ENCODE measurements around the gene CELSR1. TPM values are rescaled to one million over a fixed set of nuclear protein-coding genes. Genes with fewer than 3 reads are reported as not detected.

Gene CELSR1
- total and polyA plus RNA-seq, 5 donors: 5.5 to 7.9 (median 5.7) TPM

- H3K27ac ChIP-seq (ENCODE audit: low read length): no peak overlapping the region
- ATAC-seq (no peak), DNase-seq (no peak)
- intact Hi-C loops (cut with DNase I): no loop called here
- no peaks in the 10 kb centered on the region for H3K4me1 ChIP-seq (ENCODE audit: control insufficient read depth, insufficient read depth, low read length)
- WGBS: 88% methylated on average over 11 of the region's 11 CpGs
- no peaks in the 10 kb centered on the region for H3K27me3 ChIP-seq (ENCODE audit: control insufficient read depth, insufficient read depth)
- H3K4me3 ChIP-seq (ENCODE audit: low read length): no peak overlapping the region
- no peaks in the 10 kb centered on the region for H3K9me3 ChIP-seq (ENCODE audit: control insufficient read depth, low read length)
Observed at GRCh38 chr22:46490538-46490937, 46.9 kb downstream of the CELSR1 start.

- DNase-seq (peak in 1 of 3 donors; percentile 57), ATAC-seq (no peak)
- Histone ChIP-seq H3K27ac (ENCODE audit: low read length) (no peak overlapping the region), H3K4me3 (ENCODE audit: low read length) (no peak overlapping the region), H3K4me1 (ENCODE audit: control insufficient read depth, insufficient read depth, low read length) (no peaks in the 10 kb centered on the region), H3K27me3 (ENCODE audit: control insufficient read depth, insufficient read depth) (no peaks in the 10 kb centered on the region), H3K9me3 (ENCODE audit: control insufficient read depth, low read length) (no peaks in the 10 kb centered on the region)
- intact Hi-C loops (cut with DNase I): no loop called here
- WGBS: 69% methylated on average over 12 of the region's 12 CpGs
Observed at GRCh38 chr22:46486996-46487717, 50.3 kb downstream of the CELSR1 start.

DNA sequence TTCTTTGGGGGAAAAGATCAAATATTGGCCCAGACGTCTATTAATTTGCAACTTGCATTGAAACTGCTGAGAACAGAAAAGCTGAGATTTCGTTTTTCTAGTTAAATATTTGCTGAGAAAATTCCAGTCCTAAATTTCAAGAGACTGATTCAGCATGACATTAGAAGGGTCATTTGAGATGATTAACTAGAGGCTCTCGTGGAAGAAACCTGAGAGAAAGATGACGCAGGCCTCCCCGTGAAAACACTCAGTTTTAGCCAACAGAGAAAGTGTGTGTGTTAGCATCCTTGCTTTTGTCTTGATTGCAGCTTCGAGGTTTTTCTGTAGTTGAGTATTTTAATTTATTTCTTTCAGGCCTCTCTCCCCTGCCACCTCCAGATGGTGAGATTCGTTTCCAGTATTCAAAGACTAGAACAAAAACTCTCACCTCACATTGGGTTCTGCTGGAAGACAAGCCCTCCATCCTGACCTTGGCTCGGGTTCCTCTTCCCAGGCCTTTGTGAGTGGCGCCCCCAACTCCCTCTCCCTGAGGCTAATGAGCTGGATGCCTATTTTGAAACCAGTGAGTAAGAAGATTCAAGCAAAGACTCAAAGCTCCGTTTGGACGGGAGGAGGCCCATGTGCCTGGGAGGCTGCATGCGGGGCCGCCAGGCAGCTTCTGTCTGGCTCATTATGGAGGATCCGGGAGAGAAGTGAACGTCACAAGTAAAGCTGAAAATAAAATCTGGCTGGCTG is 52.4 kb downstream of the CELSR1 start:
- 66% methylated on average over 15 of the region's 15 CpGs for WGBS
- intact Hi-C loops (cut with DNase I): no loop called here
- no peak for DNase-seq
- H3K9me3 ChIP-seq (ENCODE audit: control insufficient read depth, low read length): no peaks in the 10 kb centered on the region
- ATAC-seq: no peak
- H3K27ac ChIP-seq (ENCODE audit: low read length): no peak overlapping the region
- no peaks in the 10 kb centered on the region for H3K4me1 ChIP-seq (ENCODE audit: control insufficient read depth, insufficient read depth, low read length)
- H3K4me3 ChIP-seq (ENCODE audit: low read length): no peak overlapping the region
- no peaks in the 10 kb centered on the region for H3K27me3 ChIP-seq (ENCODE audit: control insufficient read depth, insufficient read depth)

GRCh38 chr22:46484156-46484860 is 53.1 kb downstream of the CELSR1 start:
- Histone ChIP-seq H3K4me3 (ENCODE audit: low read length) (no peak overlapping the region), H3K9me3 (ENCODE audit: control insufficient read depth, low read length) (no peaks in the 10 kb centered on the region), H3K27ac (ENCODE audit: low read length) (no peak overlapping the region), H3K4me1 (ENCODE audit: control insufficient read depth, insufficient read depth, low read length) (no peaks in the 10 kb centered on the region), H3K27me3 (ENCODE audit: control insufficient read depth, insufficient read depth) (no peaks in the 10 kb centered on the region)
- 77% methylated on average over 16 of the region's 16 CpGs for WGBS
- intact Hi-C loops (cut with DNase I): no loop called here
- DNase-seq (peak in 1 of 3 donors; percentile 52), ATAC-seq (no peak)

- 36% methylated on average over 4 of the region's 4 CpGs for WGBS
- intact Hi-C loops (cut with DNase I): no loop called here
Observed at GRCh38 chr22:46483353-46483752, 54.1 kb downstream of the CELSR1 start.

DNA sequence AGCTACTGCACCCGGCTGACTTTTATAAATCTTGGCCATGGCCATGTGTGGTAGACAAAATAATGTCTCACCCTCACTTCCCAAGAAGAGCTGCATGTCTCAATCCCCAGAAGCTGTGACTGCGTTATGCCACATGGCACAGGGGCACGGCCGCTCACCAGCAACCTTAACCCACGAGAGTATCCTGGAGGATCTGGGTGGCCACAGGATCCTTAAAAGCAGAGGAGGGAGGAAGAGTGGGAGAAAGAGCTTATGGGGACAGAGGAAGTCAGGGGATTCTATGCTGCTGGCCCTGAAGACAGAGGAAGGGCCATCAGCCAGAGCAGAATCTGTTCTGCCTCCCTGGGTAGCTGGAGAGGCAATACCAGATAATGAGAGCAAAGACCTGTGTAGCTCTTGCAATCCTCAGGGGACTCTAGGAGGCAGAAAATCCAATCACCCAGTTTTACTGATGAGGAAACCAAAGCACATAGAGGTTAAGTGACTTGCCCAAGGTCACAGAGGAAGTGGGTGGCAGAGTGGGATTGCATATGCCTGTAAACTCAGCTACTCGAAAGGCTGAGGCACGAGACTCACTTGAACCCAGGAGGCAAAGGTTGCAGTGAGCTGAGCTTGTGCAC is 55.3 kb downstream of the CELSR1 start:
- Histone ChIP-seq H3K4me3 (ENCODE audit: low read length) (no peak overlapping the region), H3K27me3 (ENCODE audit: control insufficient read depth, insufficient read depth) (no peaks in the 10 kb centered on the region), H3K27ac (ENCODE audit: low read length) (no peak overlapping the region), H3K4me1 (ENCODE audit: control insufficient read depth, insufficient read depth, low read length) (no peaks in the 10 kb centered on the region), H3K9me3 (ENCODE audit: control insufficient read depth, low read length) (no peaks in the 10 kb centered on the region)
- DNase-seq: no peak
- no peak for ATAC-seq
- intact Hi-C loops (cut with DNase I): no loop called here
- 79% methylated on average over 7 of the region's 7 CpGs for WGBS

More at GRCh38 chr22:46483353-46483752, 54.1 kb downstream of the CELSR1 start:
- no peaks in the 10 kb centered on the region for H3K9me3 ChIP-seq (ENCODE audit: control insufficient read depth, low read length)
- no peak overlapping the region for H3K27ac ChIP-seq (ENCODE audit: low read length)
- H3K27me3 ChIP-seq (ENCODE audit: control insufficient read depth, insufficient read depth): no peaks in the 10 kb centered on the region
- H3K4me3 ChIP-seq (ENCODE audit: low read length): no peak overlapping the region
- DNase-seq (no peak), ATAC-seq (no peak)
- no peaks in the 10 kb centered on the region for H3K4me1 ChIP-seq (ENCODE audit: control insufficient read depth, insufficient read depth, low read length)

GRCh38 chr22:46481386-46481785 is 56.0 kb downstream of the CELSR1 start:
- intact Hi-C loops (cut with DNase I): no loop called here
- 71% methylated on average over 6 of the region's 6 CpGs for WGBS
- no peaks in the 10 kb centered on the region for H3K9me3 ChIP-seq (ENCODE audit: control insufficient read depth, low read length)
- H3K4me1 ChIP-seq (ENCODE audit: control insufficient read depth, insufficient read depth, low read length): no peaks in the 10 kb centered on the region
- H3K27ac ChIP-seq (ENCODE audit: low read length): no peak overlapping the region
- no peak overlapping the region for H3K4me3 ChIP-seq (ENCODE audit: low read length)
- DNase-seq: no peak
- no peak for ATAC-seq
- H3K27me3 ChIP-seq (ENCODE audit: control insufficient read depth, insufficient read depth): no peaks in the 10 kb centered on the region

- 24% methylated on average over 1 of the region's 1 CpG for WGBS
- no peak for DNase-seq
- Histone ChIP-seq H3K27ac (ENCODE audit: low read length) (no peak overlapping the region), H3K4me1 (ENCODE audit: control insufficient read depth, insufficient read depth, low read length) (no peaks in the 10 kb centered on the region), H3K9me3 (ENCODE audit: control insufficient read depth, low read length) (no peaks in the 10 kb centered on the region), H3K4me3 (ENCODE audit: low read length) (no peak overlapping the region), H3K27me3 (ENCODE audit: control insufficient read depth, insufficient read depth) (no peaks in the 10 kb centered on the region)
- no peak for ATAC-seq
- intact Hi-C loops (cut with DNase I): no loop called here
Observed at GRCh38 chr22:46480396-46480795, 57.0 kb downstream of the CELSR1 start.

- Histone ChIP-seq H3K27ac (ENCODE audit: low read length) (no peak overlapping the region), H3K4me1 (ENCODE audit: control insufficient read depth, insufficient read depth, low read length) (no peaks in the 10 kb centered on the region), H3K9me3 (ENCODE audit: control insufficient read depth, low read length) (no peaks in the 10 kb centered on the region), H3K4me3 (ENCODE audit: low read length) (no peak overlapping the region), H3K27me3 (ENCODE audit: control insufficient read depth, insufficient read depth) (no peaks in the 10 kb centered on the region)
- intact Hi-C loops (cut with DNase I): no loop called here
- ATAC-seq (no peak), DNase-seq (no peak)
- WGBS: 85% methylated on average over 16 of the region's 16 CpGs
Observed at GRCh38 chr22:46479046-46479445, 58.4 kb downstream of the CELSR1 start.

DNA sequence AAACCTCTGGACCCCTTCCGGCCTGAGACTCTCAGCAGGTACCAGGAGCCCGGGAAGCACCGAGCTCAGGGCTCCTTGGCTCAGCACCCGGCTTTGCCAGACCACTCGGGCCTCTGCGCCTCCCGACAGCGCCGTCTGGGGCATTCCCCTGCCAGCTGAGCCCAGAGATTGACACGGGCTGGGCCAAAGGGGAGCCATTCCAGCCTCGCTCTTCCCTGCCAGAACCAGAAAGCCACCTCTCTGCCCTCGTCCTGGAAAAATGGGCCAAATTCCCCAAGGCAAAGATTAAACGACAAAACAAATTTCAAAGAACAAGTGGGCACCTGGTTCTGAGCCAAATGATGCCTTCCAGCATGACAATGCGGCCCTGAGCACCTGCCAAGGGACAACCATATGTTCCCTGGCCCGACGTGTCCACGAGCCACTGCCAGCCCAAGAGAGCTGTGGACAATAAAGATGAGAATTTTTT is 59.3 kb downstream of the CELSR1 start:
- no peaks in the 10 kb centered on the region for H3K4me1 ChIP-seq (ENCODE audit: control insufficient read depth, insufficient read depth, low read length)
- intact Hi-C loops (cut with DNase I): no loop called here
- no peaks in the 10 kb centered on the region for H3K9me3 ChIP-seq (ENCODE audit: control insufficient read depth, low read length)
- WGBS: 80% methylated on average over 17 of the region's 17 CpGs
- no peak overlapping the region for H3K27ac ChIP-seq (ENCODE audit: low read length)
- no peaks in the 10 kb centered on the region for H3K27me3 ChIP-seq (ENCODE audit: control insufficient read depth, insufficient read depth)
- no peak for DNase-seq
- no peak for ATAC-seq
- H3K4me3 ChIP-seq (ENCODE audit: low read length): no peak overlapping the region

GRCh38 chr22:46476547-46476941 is 60.9 kb downstream of the CELSR1 start:
- Histone ChIP-seq H3K4me1 (ENCODE audit: control insufficient read depth, insufficient read depth, low read length) (no peaks in the 10 kb centered on the region), H3K9me3 (ENCODE audit: control insufficient read depth, low read length) (no peaks in the 10 kb centered on the region), H3K4me3 (ENCODE audit: low read length) (no peak overlapping the region), H3K27ac (ENCODE audit: low read length) (no peak overlapping the region), H3K27me3 (ENCODE audit: control insufficient read depth, insufficient read depth) (no peaks in the 10 kb centered on the region)
- DNase-seq (no peak), ATAC-seq (no peak)
- intact Hi-C loops (cut with DNase I): no loop called here
- 77% methylated on average over 8 of the region's 8 CpGs for WGBS

All from right cardiac atrium (tissue), 5 donors.